22Rv1 (cell line): ENCODE results near the gene QSOX1.

Experiments used
- ZFX ChIP-seq: fragments of 450-650 bp; IDR thresholded peaks from 2 replicates; pipeline ENCODE4 v1.6.1; 2017; ENCODE audit warnings: antibody characterized with exemption, borderline replicate concordance
- TF ChIP-seq, protein P1 (sequence below): fragments of 450-650 bp; IDR thresholded peaks from 2 replicates; pipeline ENCODE4 v1.5.1; 2017; ENCODE audit warnings: mild to moderate bottlenecking

DNA sequence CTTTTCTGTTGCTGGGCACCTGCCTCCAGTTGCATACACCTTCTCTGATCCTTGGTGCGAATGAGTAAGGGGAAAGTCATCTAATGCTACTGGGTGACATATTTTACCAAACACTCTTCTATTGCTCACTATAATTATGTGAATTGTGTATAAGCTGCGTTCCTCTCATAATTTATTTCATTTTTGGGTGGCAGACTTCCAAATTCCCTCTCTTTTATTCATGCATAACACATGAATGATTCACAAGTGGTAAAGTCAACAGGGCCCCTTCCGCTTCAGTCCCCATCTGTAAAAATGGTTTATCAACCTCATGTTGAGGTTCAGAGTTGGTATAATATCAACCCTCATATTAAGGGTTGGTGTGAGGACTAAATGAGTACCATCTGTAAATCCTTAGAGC, 3.2 kb upstream of the QSOX1 start:
- TF ChIP-seq, protein P1, sequence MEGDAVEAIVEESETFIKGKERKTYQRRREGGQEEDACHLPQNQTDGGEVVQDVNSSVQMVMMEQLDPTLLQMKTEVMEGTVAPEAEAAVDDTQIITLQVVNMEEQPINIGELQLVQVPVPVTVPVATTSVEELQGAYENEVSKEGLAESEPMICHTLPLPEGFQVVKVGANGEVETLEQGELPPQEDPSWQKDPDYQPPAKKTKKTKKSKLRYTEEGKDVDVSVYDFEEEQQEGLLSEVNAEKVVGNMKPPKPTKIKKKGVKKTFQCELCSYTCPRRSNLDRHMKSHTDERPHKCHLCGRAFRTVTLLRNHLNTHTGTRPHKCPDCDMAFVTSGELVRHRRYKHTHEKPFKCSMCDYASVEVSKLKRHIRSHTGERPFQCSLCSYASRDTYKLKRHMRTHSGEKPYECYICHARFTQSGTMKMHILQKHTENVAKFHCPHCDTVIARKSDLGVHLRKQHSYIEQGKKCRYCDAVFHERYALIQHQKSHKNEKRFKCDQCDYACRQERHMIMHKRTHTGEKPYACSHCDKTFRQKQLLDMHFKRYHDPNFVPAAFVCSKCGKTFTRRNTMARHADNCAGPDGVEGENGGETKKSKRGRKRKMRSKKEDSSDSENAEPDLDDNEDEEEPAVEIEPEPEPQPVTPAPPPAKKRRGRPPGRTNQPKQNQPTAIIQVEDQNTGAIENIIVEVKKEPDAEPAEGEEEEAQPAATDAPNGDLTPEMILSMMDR: no peak
- no peak for TF ChIP-seq ZFX
